Natural killer cell (primary cell): ENCODE data around the gene KIFC3. TPM values are rescaled to one million over a fixed set of nuclear protein-coding genes. Genes with fewer than 3 reads are reported as not detected.

ENCODE experiments used
- ATAC-seq, 3 donors: fragments of 150-1000 bp in 2 of 3; fragments of 200-7000 bp in 1 of 3; cut with Tn5 transposase; 1 replicate in 1 of 3; 2 replicates in 2 of 3; pipeline ENCODE4 v1.10.0; 2021; ENCODE audit warnings: mild to moderate bottlenecking in 2 of 3, moderate library complexity in 2 of 3
- DNase-seq, 2 donors: peaks; one replicate each; pipeline versions ENCODE4 v3.0.0 to v3.0.0-alpha.2; 2013 to 2021; ENCODE audit warnings: mixed read lengths in 1 of 2
- H3K27ac ChIP-seq: one replicate; pipeline ENCODE4 v1.5.1; 2013; ENCODE audit warnings: mild to moderate bottlenecking, low read length
- H3K27me3 ChIP-seq: one replicate; pipeline ENCODE4 v1.6.1; 2013; ENCODE audit warnings: low read length; ENCODE audit not compliant: control insufficient read depth, insufficient read depth
- H3K36me3 ChIP-seq: one replicate; pipeline ENCODE4 v1.6.1; 2013; ENCODE audit warnings: low read length; ENCODE audit not compliant: control insufficient read depth, insufficient read depth
- H3K4me1 ChIP-seq: one replicate; pipeline ENCODE4 v1.6.1; 2013; ENCODE audit warnings: low read length; ENCODE audit not compliant: control insufficient read depth, insufficient read depth
- H3K4me3 ChIP-seq: one replicate; pipeline ENCODE4 v1.5.1; 2013; ENCODE audit warnings: low read length
- H3K9me3 ChIP-seq: one replicate; pipeline ENCODE4 v1.6.1; 2013; ENCODE audit warnings: low read length; ENCODE audit not compliant: control insufficient read depth, insufficient read depth
- H3K27ac Mint-ChIP-seq, 2 donors: one replicate each; pipeline ENCODE4 v1.8.0; 2022; ENCODE audit warnings: mild to moderate bottlenecking in 2 of 2, mixed read lengths in 2 of 2, moderate library complexity in 1 of 2
- H3K27me3 Mint-ChIP-seq, 2 donors: one replicate each; pipeline ENCODE4 v1.8.0; 2022; ENCODE audit warnings: low read depth in 2 of 2, mixed read lengths in 2 of 2
- H3K36me3 Mint-ChIP-seq: one replicate; pipeline ENCODE4 v1.8.0; 2022; ENCODE audit warnings: mixed read lengths
- H3K4me1 Mint-ChIP-seq, 2 donors: one replicate each; pipeline ENCODE4 v1.8.0; 2022; ENCODE audit warnings: mixed read lengths in 2 of 2
- H3K4me3 Mint-ChIP-seq: one replicate; pipeline ENCODE4 v1.8.0; 2022; ENCODE audit warnings: mild to moderate bottlenecking, moderate library complexity, mixed read lengths
- H3K9me3 Mint-ChIP-seq, 2 donors: one replicate each; pipeline ENCODE4 v1.8.0; 2022; ENCODE audit warnings: mixed read lengths in 2 of 2
- WGBS: methylation state at CpG from one replicate; pipeline ENCODE4 v1.1.7; 2013; ENCODE audit warnings: missing lambda C conversion rate; ENCODE audit not compliant: insufficient coverage; 5-methylcytosine and 5-hydroxymethylcytosine counted together
- intact Hi-C: fragments of 100-400 bp; cut with micrococcal nuclease; formaldehyde crosslinking; loops from one replicate; pipeline ENCODE4 v1.14.2; 2022
- total RNA-seq, 4 donors: library from RNA; stranded (reverse); fragments of 120-200 nt in 1 of 4; gene quantifications; one replicate each; pipeline versions ENCODE4 v1.2.3 to v1.2.4, GENCODE V29; 2013 to 2022
- TF ChIP-seq, protein P1 (sequence below): fragments of 200-600 bp; IDR thresholded peaks from one replicate; pipeline ENCODE4 v1.8.0; 2022; ENCODE audit warnings: antibody characterized with exemption

Gene KIFC3
- total RNA-seq, 3 donors from 2014 or later (not counting 1 experiment from before 2014, with no cell fraction given): 54.2 to 106 (median 84.9) TPM

DNA sequence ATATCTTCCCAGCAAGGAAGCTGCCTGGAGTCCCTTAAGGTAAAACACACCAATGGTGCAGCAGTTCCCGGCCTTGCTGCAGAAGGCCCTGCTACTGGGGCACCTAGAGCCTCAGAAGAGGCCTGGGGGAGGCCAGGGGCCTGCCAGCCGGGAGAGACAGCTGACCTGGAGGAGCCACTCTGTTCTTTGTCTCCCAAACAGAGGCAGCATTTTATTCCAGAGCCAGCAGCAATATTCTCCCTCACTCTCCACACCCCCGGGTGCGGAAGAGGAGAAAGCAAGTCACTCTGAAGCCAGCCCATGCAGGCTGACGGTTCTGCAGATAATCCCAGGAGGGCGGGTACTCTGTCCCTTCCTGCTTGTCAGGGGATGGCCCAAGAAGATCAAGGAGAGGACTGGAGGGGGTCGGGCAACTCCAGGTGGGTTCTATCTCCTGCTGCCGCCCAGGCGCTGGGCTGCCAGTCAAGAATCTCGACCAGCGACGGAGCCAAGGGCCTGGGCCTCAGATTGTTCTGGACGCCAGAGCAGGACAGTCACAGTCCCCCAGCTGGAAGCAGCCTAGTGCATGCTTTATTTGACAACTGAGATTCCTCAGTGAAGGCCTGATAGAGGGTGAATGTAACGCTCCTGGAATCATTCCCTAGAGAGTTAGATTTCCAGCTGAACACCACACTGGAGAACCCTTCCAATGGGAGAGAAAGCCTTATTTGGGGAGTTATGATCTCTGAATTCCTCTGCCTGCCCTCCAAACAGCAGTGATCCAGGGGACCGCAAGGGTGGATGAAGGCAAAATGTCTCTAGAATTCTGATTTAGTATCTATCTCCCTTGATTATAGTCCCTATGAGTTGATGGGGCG, 1.1 kb upstream of the KIFC3 start:
- Histone ChIP-seq H3K27me3 (no peaks in the 10 kb centered on the region), H3K4me3 (peak overlapping the region; percentile 36), H3K9me3 (no peaks in the 10 kb centered on the region), H3K36me3 (no peaks in the 10 kb centered on the region), H3K4me1 (peaks cover 53% of the 10 kb centered on the region), H3K27ac (no peak overlapping the region)
- TF ChIP-seq, protein P1, sequence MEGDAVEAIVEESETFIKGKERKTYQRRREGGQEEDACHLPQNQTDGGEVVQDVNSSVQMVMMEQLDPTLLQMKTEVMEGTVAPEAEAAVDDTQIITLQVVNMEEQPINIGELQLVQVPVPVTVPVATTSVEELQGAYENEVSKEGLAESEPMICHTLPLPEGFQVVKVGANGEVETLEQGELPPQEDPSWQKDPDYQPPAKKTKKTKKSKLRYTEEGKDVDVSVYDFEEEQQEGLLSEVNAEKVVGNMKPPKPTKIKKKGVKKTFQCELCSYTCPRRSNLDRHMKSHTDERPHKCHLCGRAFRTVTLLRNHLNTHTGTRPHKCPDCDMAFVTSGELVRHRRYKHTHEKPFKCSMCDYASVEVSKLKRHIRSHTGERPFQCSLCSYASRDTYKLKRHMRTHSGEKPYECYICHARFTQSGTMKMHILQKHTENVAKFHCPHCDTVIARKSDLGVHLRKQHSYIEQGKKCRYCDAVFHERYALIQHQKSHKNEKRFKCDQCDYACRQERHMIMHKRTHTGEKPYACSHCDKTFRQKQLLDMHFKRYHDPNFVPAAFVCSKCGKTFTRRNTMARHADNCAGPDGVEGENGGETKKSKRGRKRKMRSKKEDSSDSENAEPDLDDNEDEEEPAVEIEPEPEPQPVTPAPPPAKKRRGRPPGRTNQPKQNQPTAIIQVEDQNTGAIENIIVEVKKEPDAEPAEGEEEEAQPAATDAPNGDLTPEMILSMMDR: no peak
- peak overlapping the region; percentile 98 for H3K4me3 Mint-ChIP-seq
- DNase-seq: no peak
- WGBS: 91% methylated on average over 15 of the region's 16 CpGs
- H3K4me1 Mint-ChIP-seq: peaks cover 51 to 53% of the 10 kb centered on the region in 2 donors
- no peaks in the 10 kb centered on the region for H3K9me3 Mint-ChIP-seq
- H3K27me3 Mint-ChIP-seq: no peaks in the 10 kb centered on the region
- no peaks in the 10 kb centered on the region for H3K36me3 Mint-ChIP-seq
- intact Hi-C loops: loop anchor here (2.0 to 10.0 kb wide), 3 partner anchors 46 to 197 kb away; partner anchors contain the start of genes USB1 and ZNF319
- peak overlapping the region; percentile 91 to 96 for H3K27ac Mint-ChIP-seq
- no peak for ATAC-seq

DNA sequence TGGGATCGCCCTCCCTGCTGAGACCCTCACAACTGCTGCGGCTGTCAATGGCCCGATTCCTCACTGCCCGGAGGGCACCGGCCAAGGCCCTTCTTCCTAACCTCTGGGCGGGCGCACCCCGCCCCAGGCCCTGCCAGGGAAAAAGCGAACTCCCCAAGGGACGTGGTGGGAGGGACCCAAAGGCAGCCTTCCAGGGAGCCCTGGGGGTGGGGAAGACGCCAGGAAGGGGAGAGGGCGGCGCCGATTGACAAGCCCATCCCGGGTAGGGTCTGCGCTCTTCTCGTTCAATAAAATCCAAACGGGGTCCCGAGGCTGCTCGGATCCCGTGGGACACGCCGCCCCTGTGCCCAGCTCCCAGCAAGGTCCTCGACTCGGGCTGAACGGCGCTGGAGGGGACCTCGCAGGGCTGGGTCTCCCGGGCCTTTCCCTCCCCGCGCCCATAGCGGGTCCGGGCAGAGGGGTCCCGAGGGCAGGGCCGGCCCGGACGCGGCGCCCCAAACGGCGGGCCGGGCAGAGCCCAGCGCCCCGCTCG, 416 bp downstream of the KIFC3 start:
- no peaks in the 10 kb centered on the region for H3K27me3 Mint-ChIP-seq

DNA sequence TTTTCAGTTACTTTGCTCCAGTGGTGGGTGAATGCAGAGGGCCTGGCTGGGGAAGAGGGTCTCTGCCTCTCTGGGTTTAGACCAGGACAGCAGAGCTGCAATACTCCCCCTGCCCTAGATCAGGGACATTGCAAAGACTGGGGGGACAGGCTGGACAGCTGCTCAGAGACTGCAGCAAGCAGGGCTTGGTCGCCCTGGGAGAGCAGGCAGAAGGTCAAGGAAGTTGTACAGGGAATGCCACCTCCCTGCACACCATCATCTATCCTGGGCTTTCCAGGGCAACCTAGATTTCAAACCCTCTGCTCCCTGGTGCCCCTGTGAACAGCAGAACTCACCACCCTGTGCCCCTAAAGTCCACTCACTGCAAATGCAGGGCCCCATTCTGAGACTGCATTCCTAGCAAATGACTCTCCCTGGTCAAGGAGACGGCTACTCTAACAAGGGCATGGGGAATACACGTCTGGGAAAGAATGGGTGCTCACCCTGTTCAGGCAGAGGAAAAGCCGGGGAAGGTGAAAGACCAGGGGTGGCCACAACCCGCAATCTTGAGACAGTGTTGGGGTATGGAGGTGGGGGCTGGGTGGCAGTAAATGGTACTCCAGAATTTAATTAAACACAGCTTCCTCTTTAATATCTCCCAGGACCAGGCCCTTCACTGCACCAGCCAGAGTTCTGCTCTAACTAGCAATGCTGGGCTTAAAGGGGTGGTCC, 1.0 kb downstream of the KIFC3 start:
- peak overlapping the region; percentile 39 for H3K4me3 ChIP-seq
- peaks cover 41 to 48% of the 10 kb centered on the region in 2 donors for H3K4me1 Mint-ChIP-seq
- H3K27ac Mint-ChIP-seq: peak overlapping the region; percentile 61 to 96
- H3K27me3 Mint-ChIP-seq: no peaks in the 10 kb centered on the region
- no peaks in the 10 kb centered on the region for H3K36me3 ChIP-seq
- ATAC-seq (no peak), DNase-seq (no peak)
- peak overlapping the region; percentile 70 for H3K4me3 Mint-ChIP-seq
- H3K36me3 Mint-ChIP-seq: no peaks in the 10 kb centered on the region
- intact Hi-C loops: loop anchor here (5.0 to 10.0 kb wide), 2 partner anchors 44 to 94 kb away; no protein-coding TSS in a partner anchor
- WGBS: 68% methylated on average over 4 of the region's 5 CpGs
- no peaks in the 10 kb centered on the region for H3K9me3 Mint-ChIP-seq
- H3K27me3 ChIP-seq: no peaks in the 10 kb centered on the region
- peaks cover 44% of the 10 kb centered on the region for H3K4me1 ChIP-seq
- no peaks in the 10 kb centered on the region for H3K9me3 ChIP-seq
- peak overlapping the region; percentile 14 for H3K27ac ChIP-seq
- TF ChIP-seq, protein P1: no peak

More for the DNA sequence above, 416 bp downstream of the KIFC3 start:
- DNase-seq: no peak
- Mint-ChIP-seq H3K36me3 (no peaks in the 10 kb centered on the region), H3K27ac (peak overlapping the region; percentile 61 to 96), H3K9me3 (no peaks in the 10 kb centered on the region), H3K4me1 (peaks cover 41 to 48% of the 10 kb centered on the region in 2 donors), H3K4me3 (peak overlapping the region; percentile 70)
- Histone ChIP-seq H3K4me3 (peak overlapping the region; percentile 39), H3K27ac (peak overlapping the region; percentile 14), H3K36me3 (no peaks in the 10 kb centered on the region), H3K4me1 (peaks cover 44% of the 10 kb centered on the region), H3K27me3 (no peaks in the 10 kb centered on the region), H3K9me3 (no peaks in the 10 kb centered on the region)
- TF ChIP-seq, protein P1: no peak
- peak in 1 of 3 donors; percentile 1 for ATAC-seq
- intact Hi-C loops: loop anchor here (1.0 to 10.0 kb wide), 4 partner anchors 8 to 199 kb away; partner anchors contain the start of genes USB1 and ZNF319
- 9% methylated on average over 45 of the region's 45 CpGs for WGBS
